ENCODE measurements around the gene ZBTB16. TPM values are rescaled to one million over a fixed set of nuclear protein-coding genes. Genes with fewer than 3 reads are reported as not detected.
A peak's percentile ranks its signal among the peaks of the same experiment; 100 is the strongest.

ZBTB16 gene
- total RNA-seq, 2 experiments from 2014 or later: 19.1 to 20.6 TPM

DNA sequence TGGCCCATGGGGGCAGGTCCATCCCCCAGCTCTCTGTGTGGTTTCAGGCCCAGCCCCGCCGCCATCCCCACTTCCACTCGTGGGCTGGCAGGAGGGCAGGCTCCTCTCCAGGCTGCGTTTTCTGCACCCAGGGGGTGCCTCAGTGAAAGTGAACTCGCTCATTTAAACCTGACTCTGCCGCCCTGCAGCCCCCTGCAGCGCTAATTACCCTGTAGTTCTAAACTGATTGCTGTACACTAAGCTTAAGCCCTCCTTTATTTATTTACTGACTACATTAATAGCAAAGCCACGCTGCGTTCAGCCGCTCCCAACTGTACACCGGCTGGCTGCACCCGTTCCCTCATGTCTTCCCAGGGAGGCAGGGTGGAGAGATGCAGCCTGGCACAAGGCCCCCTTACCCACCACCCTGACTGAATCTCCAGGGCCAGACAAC is 200.1 kb downstream of the ZBTB16 start:
- H3K36me3 ChIP-seq (ENCODE audit: insufficient read depth, low read length): no peaks in the 10 kb centered on the region
- no peak overlapping the region for H3K27ac ChIP-seq (ENCODE audit: low read depth in 1 of 2, low read length in 2 of 2)
- CTCF ChIA-PET: interaction anchor here (1.1 to 9.0 kb wide), 5 partner anchors 63 to 953 kb away, joined by 3 to 83 read pairs (median 10); no protein-coding TSS in a partner anchor
- Mint-ChIP-seq H3K9me3 (no peaks in the 10 kb centered on the region), H3K36me3 (ENCODE audit: low read depth) (no peaks in the 10 kb centered on the region), H3K27me3 (no peaks in the 10 kb centered on the region), H3K4me1 (ENCODE audit: low read depth) (no peaks in the 10 kb centered on the region), H3K4me3 (no peak overlapping the region), H3K27ac (no peak overlapping the region)
- peaks cover 5% of the 10 kb centered on the region for H3K4me1 ChIP-seq (ENCODE audit: insufficient read depth, low read length)
- POLR2A ChIA-PET: interaction anchor here (0.7 to 1.1 kb wide), 2 partner anchors 94 to 201 kb away, joined by 3 read pairs; no protein-coding TSS in a partner anchor
- intact Hi-C loops (cut with DNase I, micrococcal nuclease): no loop called here
- TF ChIP-seq, protein P1, sequence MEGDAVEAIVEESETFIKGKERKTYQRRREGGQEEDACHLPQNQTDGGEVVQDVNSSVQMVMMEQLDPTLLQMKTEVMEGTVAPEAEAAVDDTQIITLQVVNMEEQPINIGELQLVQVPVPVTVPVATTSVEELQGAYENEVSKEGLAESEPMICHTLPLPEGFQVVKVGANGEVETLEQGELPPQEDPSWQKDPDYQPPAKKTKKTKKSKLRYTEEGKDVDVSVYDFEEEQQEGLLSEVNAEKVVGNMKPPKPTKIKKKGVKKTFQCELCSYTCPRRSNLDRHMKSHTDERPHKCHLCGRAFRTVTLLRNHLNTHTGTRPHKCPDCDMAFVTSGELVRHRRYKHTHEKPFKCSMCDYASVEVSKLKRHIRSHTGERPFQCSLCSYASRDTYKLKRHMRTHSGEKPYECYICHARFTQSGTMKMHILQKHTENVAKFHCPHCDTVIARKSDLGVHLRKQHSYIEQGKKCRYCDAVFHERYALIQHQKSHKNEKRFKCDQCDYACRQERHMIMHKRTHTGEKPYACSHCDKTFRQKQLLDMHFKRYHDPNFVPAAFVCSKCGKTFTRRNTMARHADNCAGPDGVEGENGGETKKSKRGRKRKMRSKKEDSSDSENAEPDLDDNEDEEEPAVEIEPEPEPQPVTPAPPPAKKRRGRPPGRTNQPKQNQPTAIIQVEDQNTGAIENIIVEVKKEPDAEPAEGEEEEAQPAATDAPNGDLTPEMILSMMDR (IDR thresholded peaks at IDR 0.05): no peak
- H3K9me3 ChIP-seq (ENCODE audit: control insufficient read depth in 1 of 2, insufficient read depth in 1 of 2, low read length in 2 of 2): no peaks in the 10 kb centered on the region
- no peak overlapping the region for H3K4me3 ChIP-seq (ENCODE audit: low read length)
- DNase-seq (no peak), ATAC-seq (ENCODE audit: poor library complexity) (no peak)
- peaks cover 3 to 7% of the 10 kb centered on the region in 2 experiments for H3K27me3 ChIP-seq (ENCODE audit: control insufficient read depth in 1 of 2, insufficient read depth in 2 of 2, low read length in 2 of 2)

DNA sequence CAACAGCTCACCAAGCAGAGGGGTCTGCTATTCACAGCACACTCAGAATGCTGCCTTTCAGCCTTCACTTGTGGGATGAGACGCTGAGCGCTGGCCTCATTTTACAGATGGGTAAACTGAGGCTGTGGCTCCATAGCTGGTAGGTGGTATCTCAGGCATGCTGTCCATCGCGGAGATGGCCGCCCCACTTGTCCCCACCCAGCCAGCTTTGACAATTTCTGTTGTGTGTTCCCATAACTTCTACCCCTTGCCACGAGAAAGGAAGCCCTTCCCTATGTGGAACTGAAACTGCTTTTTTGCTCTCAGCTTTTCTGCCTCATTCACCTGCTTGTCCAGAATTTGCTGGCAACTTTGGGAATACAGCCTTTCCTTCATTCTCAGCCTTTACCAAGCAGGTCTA is 200.6 kb downstream of the ZBTB16 start:
- Histone ChIP-seq H3K4me3 (ENCODE audit: low read length) (no peak overlapping the region), H3K9me3 (ENCODE audit: control insufficient read depth in 1 of 2, insufficient read depth in 1 of 2, low read length in 2 of 2) (no peaks in the 10 kb centered on the region), H3K27ac (ENCODE audit: low read depth in 1 of 2, low read length in 2 of 2) (no peak overlapping the region), H3K27me3 (ENCODE audit: control insufficient read depth in 1 of 2, insufficient read depth in 2 of 2, low read length in 2 of 2) (peaks cover 3 to 7% of the 10 kb centered on the region in 2 experiments), H3K4me1 (ENCODE audit: insufficient read depth, low read length) (peaks cover 5% of the 10 kb centered on the region), H3K36me3 (ENCODE audit: insufficient read depth, low read length) (no peaks in the 10 kb centered on the region)
- Mint-ChIP-seq H3K27ac (no peak overlapping the region), H3K36me3 (ENCODE audit: low read depth) (no peaks in the 10 kb centered on the region), H3K27me3 (no peaks in the 10 kb centered on the region), H3K4me1 (ENCODE audit: low read depth) (no peaks in the 10 kb centered on the region), H3K9me3 (no peaks in the 10 kb centered on the region), H3K4me3 (no peak overlapping the region)
- ChIA-PET POLR2A (interaction anchor here (0.7 to 2.2 kb wide), 4 partner anchors 77 to 364 kb away, joined by 3 to 7 read pairs (median 4); no protein-coding TSS in a partner anchor), CTCF (interaction anchor here (0.9 to 9.0 kb wide), 9 partner anchors 63 to 954 kb away, joined by 3 to 83 read pairs (median 8); no protein-coding TSS in a partner anchor)
- ATAC-seq (ENCODE audit: poor library complexity) (no peak), DNase-seq (no peak)
- TF ChIP-seq, protein P1 (IDR thresholded peaks at IDR 0.05): no peak
- intact Hi-C loops (cut with DNase I, micrococcal nuclease): loop anchor here (2.0 to 5.0 kb wide), 4 partner anchors 63 to 953 kb away; no protein-coding TSS in a partner anchor

DNA sequence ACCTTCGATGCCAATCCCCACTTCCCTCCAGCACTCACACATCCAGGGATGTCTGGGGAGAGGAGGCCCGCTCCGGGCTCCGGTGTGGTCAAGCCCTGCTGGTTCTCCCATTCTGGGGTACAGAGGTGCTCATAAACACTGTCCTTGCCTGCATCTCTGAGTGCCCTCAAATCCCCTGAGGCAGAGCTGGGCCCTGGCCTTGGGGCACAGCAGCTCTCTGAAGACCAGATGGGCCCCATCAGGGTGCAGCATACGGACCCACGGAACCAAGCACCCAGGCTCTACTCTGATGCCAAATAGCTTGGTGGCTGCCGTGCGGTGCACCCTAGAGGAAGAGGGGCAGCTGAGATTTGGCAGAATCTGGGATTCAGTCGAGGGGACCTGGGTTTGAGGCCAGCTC is 201.0 kb downstream of the ZBTB16 start:
- Mint-ChIP-seq H3K36me3 (ENCODE audit: low read depth) (no peaks in the 10 kb centered on the region), H3K4me1 (ENCODE audit: low read depth) (no peaks in the 10 kb centered on the region), H3K4me3 (no peak overlapping the region), H3K27ac (no peak overlapping the region), H3K9me3 (no peaks in the 10 kb centered on the region), H3K27me3 (no peaks in the 10 kb centered on the region)
- CTCF ChIA-PET: interaction anchor here (0.7 to 9.0 kb wide), 20 partner anchors 12 to 954 kb away, joined by 3 to 83 read pairs (median 4); no protein-coding TSS in a partner anchor
- ATAC-seq (ENCODE audit: poor library complexity): no peak
- H3K36me3 ChIP-seq (ENCODE audit: insufficient read depth, low read length): no peaks in the 10 kb centered on the region
- peaks cover 3 to 7% of the 10 kb centered on the region in 2 experiments for H3K27me3 ChIP-seq (ENCODE audit: control insufficient read depth in 1 of 2, insufficient read depth in 2 of 2, low read length in 2 of 2)
- intact Hi-C loops (cut with DNase I, micrococcal nuclease): loop anchor here (2.0 to 5.0 kb wide), 4 partner anchors 63 to 953 kb away; no protein-coding TSS in a partner anchor
- no peak overlapping the region for H3K27ac ChIP-seq (ENCODE audit: low read depth in 1 of 2, low read length in 2 of 2)
- no peaks in the 10 kb centered on the region for H3K9me3 ChIP-seq (ENCODE audit: control insufficient read depth in 1 of 2, insufficient read depth in 1 of 2, low read length in 2 of 2)
- POLR2A ChIA-PET: interaction anchor here (0.7 to 2.9 kb wide), 6 partner anchors 77 to 365 kb away, joined by 3 to 11 read pairs (median 4); no protein-coding TSS in a partner anchor
- peaks cover 5% of the 10 kb centered on the region for H3K4me1 ChIP-seq (ENCODE audit: insufficient read depth, low read length)
- TF ChIP-seq, protein P1 (IDR thresholded peaks at IDR 0.05): no peak
- H3K4me3 ChIP-seq (ENCODE audit: low read length): no peak overlapping the region
- DNase-seq: peak in 1 of 14 experiments; percentile 29
